HCT116 (cell line): Measurements from ENCODE around the gene IQGAP2. TPM values are rescaled to one million over a fixed set of nuclear protein-coding genes. Genes with fewer than 3 reads are reported as not detected.

Experiments used
- ATAC-seq: fragments of 200-7000 bp; cut with Tn5 transposase; 2 replicates; pipeline ENCODE4 v1.9.1; 2020; ENCODE audit warnings: mild to moderate bottlenecking, moderate library complexity
- BruUV-seq: library from RNA; stranded (reverse); fragments of 400-500 nt; replicated peaks from 2 replicates; lab custom pipeline; 2021; lab: Mats Ljungman, UMichigan
- CTCF ChIA-PET: fragments of 300-600 bp; sonication (Branson Sonifier 250); formaldehyde crosslinking; loops from one replicate; lab custom pipeline; 2021; ENCODE audit warnings: antibody characterized with exemption; lab: Charles Lee
- POLR2A ChIA-PET: fragments of 300-600, 350-600 bp; sonication (Branson Sonifier 250); formaldehyde crosslinking; loops from one replicate; lab custom pipeline; 2021; ENCODE audit warnings: antibody characterized with exemption; lab: Charles Lee
- RAD21 ChIA-PET, 2 experiments: fragments of 300-600 bp; sonication (Branson Sonifier 250); formaldehyde crosslinking; loops; one replicate each; lab custom pipeline; 2023; ENCODE audit warnings: low total read pairs in 2 of 2; ENCODE audit not compliant: uncharacterized antibody in 2 of 2, unreplicated experiment in 2 of 2, low non-redundant PET in 1 of 2; lab: Charles Lee
- DNase-seq: peaks from one replicate; pipeline ENCODE4 v3.0.0-alpha.2; 2010; ENCODE audit warnings: low read depth, low spot score
- H2AFZ ChIP-seq: fragments of 200-600 bp; shearing (Covaris generic), sonication (generic); 2 replicates; pipeline ENCODE4 v1.6.1; 2017; ENCODE audit warnings: low read depth, mixed run types, mixed read lengths, antibody characterized with exemption, low read length; ENCODE audit not compliant: poor library complexity, severe bottlenecking
- H3K27ac ChIP-seq: 2 replicates; pipeline ENCODE4 v1.5.1; 2012; ENCODE audit warnings: low read depth, low read length
- H3K27me3 ChIP-seq: fragments of 200-600 bp; sonication (generic); 2 replicates; pipeline ENCODE4 v1.6.1; 2016; ENCODE audit warnings: mixed run types, low read length, mixed read lengths; ENCODE audit not compliant: insufficient read depth
- H3K36me3 ChIP-seq, 2 experiments: fragments of 200-500 bp in 1 of 2; fragments of 200-600 bp in 1 of 2; sonication (Bioruptor generic) in 1 of 2; sonication (generic) in 1 of 2; 2 replicates each; pipeline versions ENCODE4 v1.5.1 to v1.6.1; 2014 to 2016; ENCODE audit warnings: low read length in 2 of 2, inconsistent platforms in 1 of 2, mixed read lengths in 1 of 2, mixed run types in 1 of 2; ENCODE audit not compliant: insufficient read depth in 2 of 2, control insufficient read depth in 1 of 2
- H3K4me1 ChIP-seq, 2 experiments: fragments of 200-600 bp in 1 of 2; sonication (generic) in 1 of 2; 2 replicates each; pipeline versions ENCODE4 v1.5.1 to v1.6.1; 2012 to 2017; ENCODE audit warnings: low read length in 2 of 2, inconsistent platforms in 1 of 2, mild to moderate bottlenecking in 1 of 2, mixed read lengths in 1 of 2, mixed run types in 1 of 2, moderate library complexity in 1 of 2; ENCODE audit not compliant: insufficient read depth in 2 of 2, control insufficient read depth in 1 of 2
- H3K4me2 ChIP-seq: fragments of 200-600 bp; sonication (generic); 2 replicates; pipeline ENCODE4 v1.6.1; 2017; ENCODE audit warnings: mixed run types, low read length, mixed read lengths
- H3K4me3 ChIP-seq, 2 experiments: fragments of 200-600 bp in 1 of 2; sonication (generic) in 1 of 2; replicated peaks in 1 of 2; 2 replicates each; pipeline ENCODE4 v1.5.1; 2011 to 2016; ENCODE audit warnings: low read length in 2 of 2, control low read depth in 1 of 2, low read depth in 1 of 2, mild to moderate bottlenecking in 1 of 2, mixed read lengths in 1 of 2, mixed run types in 1 of 2
- H3K79me2 ChIP-seq: fragments of 200-600 bp; sonication (generic); 2 replicates; pipeline ENCODE4 v1.6.1; 2017; ENCODE audit warnings: mild to moderate bottlenecking, mixed run types, low read length, moderate library complexity, mixed read lengths; ENCODE audit not compliant: insufficient read depth
- H3K9ac ChIP-seq: fragments of 200-600 bp; sonication (generic); 2 replicates; pipeline ENCODE4 v1.6.1; 2016; ENCODE audit warnings: low read length, mixed read lengths
- H3K9me2 ChIP-seq: fragments of 200-600 bp; sonication (generic), shearing (Covaris generic); 2 replicates; pipeline ENCODE4 v1.6.1; 2017; ENCODE audit warnings: mixed run types, mild to moderate bottlenecking, moderate library complexity; ENCODE audit not compliant: insufficient read depth
- H3K9me3 ChIP-seq, 2 experiments: fragments of 200-500 bp in 1 of 2; fragments of 200-600 bp in 1 of 2; sonication (Bioruptor generic) in 1 of 2; sonication (generic) in 1 of 2; 2 replicates each; pipeline ENCODE4 v1.6.1; 2014 to 2017; ENCODE audit warnings: low read length in 2 of 2, mixed read lengths in 2 of 2, inconsistent platforms in 1 of 2, low read depth in 1 of 2, mild to moderate bottlenecking in 1 of 2, mixed run types in 1 of 2, moderate library complexity in 1 of 2; ENCODE audit not compliant: control insufficient read depth in 1 of 2, insufficient read depth in 1 of 2
- H4K20me1 ChIP-seq: fragments of 200-600 bp; sonication (generic), shearing (Covaris generic); 2 replicates; pipeline ENCODE4 v1.6.1; 2017; ENCODE audit warnings: mixed run types, mild to moderate bottlenecking, moderate library complexity; ENCODE audit not compliant: insufficient read depth
- ELF1 ChIP-seq: IDR thresholded peaks from 2 replicates; pipeline ENCODE4 v1.6.1; 2012; ENCODE audit warnings: low read depth, borderline replicate concordance
- MAX ChIP-seq: IDR thresholded peaks from 2 replicates; pipeline ENCODE4 v1.6.1; 2012
- POLR2A ChIP-seq: IDR thresholded peaks from 2 replicates; pipeline ENCODE4 v1.7.0; 2011; ENCODE audit warnings: borderline replicate concordance; ENCODE audit not compliant: insufficient read depth, insufficient read length; ENCODE audit errors: extremely low read depth
- REST ChIP-seq: IDR thresholded peaks from 2 replicates; pipeline ENCODE4 v1.6.1; 2012; ENCODE audit warnings: low read depth
- SP1 ChIP-seq: IDR thresholded peaks from 2 replicates; pipeline ENCODE4 v1.6.1; 2012; ENCODE audit warnings: low read depth
- TCF7L2 ChIP-seq: IDR thresholded peaks from 2 replicates; pipeline ENCODE4 v1.7.0; 2011; ENCODE audit warnings: borderline replicate concordance, inconsistent platforms; ENCODE audit not compliant: insufficient read depth, insufficient read length; ENCODE audit errors: extremely low read depth
- ZFX ChIP-seq: fragments of 450-650 bp; IDR thresholded peaks from 2 replicates; pipeline ENCODE4 v1.6.1; 2017
- ZNF274 ChIP-seq: fragments of 200-500 bp; sonication (Bioruptor generic); IDR thresholded peaks from 2 replicates; pipeline ENCODE4 v1.6.1; 2014; ENCODE audit warnings: mild to moderate bottlenecking, low read depth, low read length, inconsistent platforms
- intact Hi-C: fragments of 100-400 bp; cut with micrococcal nuclease; formaldehyde crosslinking; loops from 2 replicates; pipeline ENCODE4 v1.10.0; 2022
- total RNA-seq: library from RNA; stranded (reverse); gene quantifications from one replicate; pipeline ENCODE4 v1.2.1, GENCODE V29; 2021; ENCODE audit not compliant: unreplicated experiment
- TF ChIP-seq, protein P1 (sequence below), 3 experiments: fragments of 200-600 bp in 1 of 3; sonication (generic) in 1 of 3; IDR thresholded peaks in 2 of 3; conservative IDR thresholded peaks in 1 of 3; 2 replicates each; pipeline ENCODE4 v1.5.1; 2012 to 2017; ENCODE audit warnings: low read depth in 2 of 3, low read length in 2 of 3, antibody characterized with exemption in 1 of 3, borderline replicate concordance in 1 of 3, control low read depth in 1 of 3, mild to moderate bottlenecking in 1 of 3, mixed read lengths in 1 of 3, mixed run types in 1 of 3, moderate library complexity in 1 of 3; ENCODE audit not compliant: insufficient read depth in 1 of 3
- TF ChIP-seq, protein P2 (sequence below): IDR thresholded peaks from 2 replicates; pipeline ENCODE4 v1.6.1; 2012

The IQGAP2 gene
- total RNA-seq, 1 experiment from 2014 or later, result 2.0 TPM

- H3K36me3 ChIP-seq, result no peaks in the 10 kb centered on the region
- H3K4me2 ChIP-seq, result no peak overlapping the region
- no peak overlapping the region for H2AFZ ChIP-seq
- BruUV-seq, result no TSS peak
- no peak overlapping the region for H3K4me3 ChIP-seq
- H3K27ac ChIP-seq, result no peak overlapping the region
- POLR2A ChIA-PET, result no interaction called here
- TF ChIP-seq ELF1, result no peak
- TF ChIP-seq POLR2A, result no peak
- no peak for TF ChIP-seq REST
- TF ChIP-seq MAX, result no peak
- no peak for ATAC-seq
- H3K27me3 ChIP-seq, result no peaks in the 10 kb centered on the region
- H3K9ac ChIP-seq, result no peak overlapping the region
- H3K79me2 ChIP-seq, result no peaks in the 10 kb centered on the region
- H3K4me1 ChIP-seq, result no peaks in the 10 kb centered on the region
- H3K9me2 ChIP-seq, result no peaks in the 10 kb centered on the region
- intact Hi-C loops, result no loop called here
- no peaks in the 10 kb centered on the region for H3K9me3 ChIP-seq
- H4K20me1 ChIP-seq, result no peaks in the 10 kb centered on the region
- CTCF ChIA-PET, result no interaction called here
- RAD21 ChIA-PET, result no interaction called here
- DNase-seq, result no peak
These were observed 9.4 kb downstream of the IQGAP2 start for GRCh38 chr5:76412511-76412910.

- no peak overlapping the region for H3K4me3 ChIP-seq
- TF ChIP-seq SP1 (no peak), ZFX (no peak), REST (no peak), ELF1 (no peak), TCF7L2 (no peak), ZNF274 (no peak)
- TF ChIP-seq, protein P1, sequence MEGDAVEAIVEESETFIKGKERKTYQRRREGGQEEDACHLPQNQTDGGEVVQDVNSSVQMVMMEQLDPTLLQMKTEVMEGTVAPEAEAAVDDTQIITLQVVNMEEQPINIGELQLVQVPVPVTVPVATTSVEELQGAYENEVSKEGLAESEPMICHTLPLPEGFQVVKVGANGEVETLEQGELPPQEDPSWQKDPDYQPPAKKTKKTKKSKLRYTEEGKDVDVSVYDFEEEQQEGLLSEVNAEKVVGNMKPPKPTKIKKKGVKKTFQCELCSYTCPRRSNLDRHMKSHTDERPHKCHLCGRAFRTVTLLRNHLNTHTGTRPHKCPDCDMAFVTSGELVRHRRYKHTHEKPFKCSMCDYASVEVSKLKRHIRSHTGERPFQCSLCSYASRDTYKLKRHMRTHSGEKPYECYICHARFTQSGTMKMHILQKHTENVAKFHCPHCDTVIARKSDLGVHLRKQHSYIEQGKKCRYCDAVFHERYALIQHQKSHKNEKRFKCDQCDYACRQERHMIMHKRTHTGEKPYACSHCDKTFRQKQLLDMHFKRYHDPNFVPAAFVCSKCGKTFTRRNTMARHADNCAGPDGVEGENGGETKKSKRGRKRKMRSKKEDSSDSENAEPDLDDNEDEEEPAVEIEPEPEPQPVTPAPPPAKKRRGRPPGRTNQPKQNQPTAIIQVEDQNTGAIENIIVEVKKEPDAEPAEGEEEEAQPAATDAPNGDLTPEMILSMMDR (IDR thresholded peaks at IDR 0.05 in 2 of 3, conservative IDR thresholded peaks at IDR 0.05 in 1 of 3; ENCODE audit: borderline replicate concordance in 1 of 3, insufficient read depth in 1 of 3, low read depth in 2 of 3, low read length in 2 of 3), result no peak
- TF ChIP-seq, protein P2, sequence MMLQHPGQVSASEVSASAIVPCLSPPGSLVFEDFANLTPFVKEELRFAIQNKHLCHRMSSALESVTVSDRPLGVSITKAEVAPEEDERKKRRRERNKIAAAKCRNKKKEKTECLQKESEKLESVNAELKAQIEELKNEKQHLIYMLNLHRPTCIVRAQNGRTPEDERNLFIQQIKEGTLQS, result no peak
- no peak overlapping the region for H3K27ac ChIP-seq
- no peaks in the 10 kb centered on the region for H3K79me2 ChIP-seq
- no peaks in the 10 kb centered on the region for H3K4me1 ChIP-seq
- DNase-seq (no peak), ATAC-seq (no peak)
- RAD21 ChIA-PET, result no interaction called here
- CTCF ChIA-PET, result no interaction called here
- POLR2A ChIA-PET, result no interaction called here
- H3K27me3 ChIP-seq, result no peaks in the 10 kb centered on the region
- no peak overlapping the region for H3K9ac ChIP-seq
- H3K9me2 ChIP-seq, result no peaks in the 10 kb centered on the region
- H4K20me1 ChIP-seq, result no peaks in the 10 kb centered on the region
- no peak overlapping the region for H2AFZ ChIP-seq
- H3K4me2 ChIP-seq, result no peak overlapping the region
- no peaks in the 10 kb centered on the region for H3K36me3 ChIP-seq
- no peaks in the 10 kb centered on the region for H3K9me3 ChIP-seq
- BruUV-seq, result no TSS peak
- intact Hi-C loops, result no loop called here
These were observed 10.7 kb downstream of the IQGAP2 start for GRCh38 chr5:76413746-76414145.
